IPS-15b (cell line): ENCODE measurements around the gene NDST4.

ENCODE experiments used
- H3K27me3 ChIP-seq: one replicate; pipeline ENCODE4 v1.6.1; 2013; ENCODE audit warnings: low read length; ENCODE audit not compliant: control insufficient read depth, insufficient read depth
- H3K36me3 ChIP-seq: one replicate; pipeline ENCODE4 v1.6.1; 2013; ENCODE audit warnings: low read length; ENCODE audit not compliant: control insufficient read depth, insufficient read depth
- H3K4me1 ChIP-seq: one replicate; pipeline ENCODE4 v1.6.1; 2013; ENCODE audit warnings: mild to moderate bottlenecking, low read length; ENCODE audit not compliant: control insufficient read depth, insufficient read depth
- H3K4me3 ChIP-seq: one replicate; pipeline ENCODE4 v1.5.1; 2013; ENCODE audit warnings: low read depth, low read length
- H3K9ac ChIP-seq: one replicate; pipeline ENCODE4 v1.6.1; 2013; ENCODE audit warnings: low read depth, mild to moderate bottlenecking, low read length
- H3K9me3 ChIP-seq: one replicate; pipeline ENCODE4 v1.6.1; 2013; ENCODE audit warnings: mild to moderate bottlenecking, low read length; ENCODE audit not compliant: control insufficient read depth, insufficient read depth

The NDST4 gene

DNA sequence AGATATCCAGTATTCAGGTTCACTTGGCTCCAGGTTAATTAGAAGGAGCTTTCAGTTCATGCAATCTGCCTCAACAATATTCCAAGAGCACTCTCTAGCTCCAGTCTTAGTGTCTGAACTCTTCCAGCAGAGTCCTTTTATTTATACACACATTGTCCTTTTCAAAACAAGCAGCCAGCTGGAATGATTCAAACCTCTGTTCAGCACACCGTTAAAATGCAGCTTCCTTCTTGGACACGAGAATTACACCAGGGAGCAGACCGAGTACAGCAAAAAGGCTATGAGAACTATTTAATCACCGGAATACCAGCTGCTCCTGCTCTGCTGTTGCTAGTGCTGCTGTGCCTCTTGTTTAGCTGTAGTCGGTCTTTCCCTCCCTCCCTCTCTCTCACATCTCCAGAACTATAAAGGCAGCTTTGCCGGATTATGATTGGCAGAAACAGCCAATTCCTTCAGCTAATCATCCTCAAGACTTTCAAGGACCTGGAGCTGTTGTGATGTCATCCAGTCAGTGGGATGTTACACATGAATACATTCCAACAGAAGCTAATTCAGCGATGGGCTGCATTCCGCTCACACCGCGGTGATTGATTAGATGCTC, at the start of gene NDST4:
Gene NDST4 (minus strand): TSS at position 115 of the 601 bp plus-strand sequence. CDS start 36,584 bp downstream, outside the sequence.
- Histone ChIP-seq H3K4me3 (no peak within 1 kb of the TSS), H3K36me3 (no peaks in the 10 kb centered on the region), H3K27me3 (no peaks in the 10 kb centered on the region), H3K4me1 (peaks cover 4% of the 10 kb centered on the region), H3K9me3 (no peaks in the 10 kb centered on the region), H3K9ac (no peak within 1 kb of the TSS)

DNA sequence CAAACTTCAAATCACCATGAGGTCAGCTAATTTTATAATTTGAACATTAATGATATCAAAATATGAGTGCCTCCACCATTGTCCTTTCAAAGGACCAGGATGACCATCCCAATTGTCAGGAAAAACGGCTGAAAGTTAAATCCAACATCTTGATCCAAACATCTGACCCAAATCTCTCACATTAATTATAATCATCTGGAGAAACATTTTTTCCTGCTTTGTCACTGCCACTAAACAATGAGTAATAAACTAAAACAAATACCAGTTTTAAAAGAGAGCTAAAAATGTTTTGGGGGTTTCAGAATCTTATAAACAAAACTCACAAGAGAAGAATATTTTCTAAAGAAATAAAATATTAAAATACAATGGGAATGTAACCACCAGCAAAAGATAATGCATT, 45.7 kb upstream of the NDST4 start:
- Histone ChIP-seq H3K9me3 (no peaks in the 10 kb centered on the region), H3K36me3 (no peaks in the 10 kb centered on the region), H3K27me3 (no peaks in the 10 kb centered on the region), H3K4me3 (no peak overlapping the region), H3K9ac (no peak overlapping the region), H3K4me1 (no peaks in the 10 kb centered on the region)

DNA sequence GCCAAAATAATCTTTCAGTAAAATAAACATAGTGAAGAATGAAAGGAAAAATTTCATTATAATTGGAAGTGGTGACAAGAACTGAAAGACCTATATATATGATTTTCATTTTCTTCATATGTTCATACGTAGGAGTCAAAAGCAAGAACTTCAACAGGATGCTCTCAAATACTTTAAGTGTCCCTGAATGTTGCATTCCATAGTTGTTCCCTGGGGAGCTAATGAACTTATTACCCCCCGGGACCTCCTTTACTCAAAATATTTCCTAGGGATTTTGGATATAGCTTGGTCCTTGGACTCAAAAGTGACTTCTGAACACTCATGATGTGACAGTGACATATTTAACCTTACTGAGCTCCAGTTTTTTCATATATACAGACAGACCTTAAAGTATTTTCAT, 44.9 kb upstream of the NDST4 start:
- no peak overlapping the region for H3K4me3 ChIP-seq
- no peaks in the 10 kb centered on the region for H3K4me1 ChIP-seq

DNA sequence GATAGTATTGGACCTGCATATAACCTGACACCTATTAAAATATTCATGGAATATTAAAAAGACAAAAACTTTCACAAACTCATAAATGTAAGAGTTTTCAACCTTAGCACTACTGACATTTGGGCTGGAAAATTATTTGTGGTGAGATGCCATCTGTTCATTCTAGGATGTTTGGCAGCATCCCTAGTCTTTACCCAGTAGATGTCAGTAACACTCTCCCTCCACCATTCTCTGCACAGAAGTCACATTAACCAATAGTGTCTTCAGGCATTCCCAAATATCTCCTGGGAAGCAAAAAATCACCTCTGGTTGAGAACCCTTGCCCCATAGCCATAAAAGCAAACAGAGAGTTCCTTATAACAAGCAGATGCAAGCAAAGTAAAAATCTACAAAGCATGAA, 41.4 kb upstream of the NDST4 start:
- Histone ChIP-seq H3K9ac (no peak overlapping the region), H3K9me3 (no peaks in the 10 kb centered on the region)

More for the DNA sequence above, 44.9 kb upstream of the NDST4 start:
- Histone ChIP-seq H3K36me3 (no peaks in the 10 kb centered on the region), H3K27me3 (no peaks in the 10 kb centered on the region), H3K9ac (no peak overlapping the region), H3K9me3 (no peaks in the 10 kb centered on the region)

DNA sequence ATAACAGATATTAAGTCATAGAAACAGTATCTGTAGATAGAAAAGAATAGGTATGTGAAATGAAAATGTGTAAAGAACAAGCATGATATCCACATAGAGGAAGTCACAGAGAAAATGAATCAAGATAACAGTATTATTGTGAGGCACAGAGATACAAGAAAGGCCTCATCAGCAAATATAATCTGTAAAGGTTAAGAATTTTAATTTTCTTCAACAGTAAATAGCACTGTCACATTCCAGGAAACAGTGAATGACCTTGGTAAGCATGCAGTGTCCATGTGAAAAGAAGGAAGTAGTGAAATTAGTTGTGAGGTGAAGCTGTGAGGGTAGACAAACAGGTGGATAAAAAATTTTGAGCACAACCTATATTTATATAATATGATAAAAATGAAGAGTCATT, 39.5 kb upstream of the NDST4 start:
- H3K4me3 ChIP-seq: no peak overlapping the region
- no peaks in the 10 kb centered on the region for H3K4me1 ChIP-seq
- H3K27me3 ChIP-seq: no peaks in the 10 kb centered on the region
- no peaks in the 10 kb centered on the region for H3K36me3 ChIP-seq
- H3K9me3 ChIP-seq: no peaks in the 10 kb centered on the region
- no peak overlapping the region for H3K9ac ChIP-seq

More for the DNA sequence above, 41.4 kb upstream of the NDST4 start:
- no peak overlapping the region for H3K4me3 ChIP-seq
- H3K36me3 ChIP-seq: no peaks in the 10 kb centered on the region
- no peaks in the 10 kb centered on the region for H3K4me1 ChIP-seq
- H3K27me3 ChIP-seq: no peaks in the 10 kb centered on the region

DNA sequence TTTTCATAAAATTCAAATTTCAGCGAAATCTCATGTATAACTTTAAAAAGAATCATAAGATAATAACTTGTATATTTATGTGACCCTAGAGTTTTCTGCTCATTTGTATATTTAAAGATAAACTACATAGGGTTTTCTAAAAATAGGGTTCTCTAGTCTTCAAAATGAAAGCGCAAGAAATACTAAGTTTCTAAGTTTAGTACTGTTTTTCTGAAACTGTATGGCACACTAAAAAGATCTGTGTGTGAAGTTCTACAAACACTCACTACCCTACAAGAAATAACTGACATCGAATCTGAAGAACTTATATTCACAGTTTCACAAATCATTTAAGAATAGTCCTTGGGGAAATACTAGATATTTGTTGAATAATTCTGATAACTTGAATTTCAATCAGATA, 38.7 kb upstream of the NDST4 start:
- Histone ChIP-seq H3K4me1 (no peaks in the 10 kb centered on the region), H3K36me3 (no peaks in the 10 kb centered on the region), H3K9me3 (no peaks in the 10 kb centered on the region), H3K9ac (no peak overlapping the region), H3K27me3 (no peaks in the 10 kb centered on the region), H3K4me3 (no peak overlapping the region)

DNA sequence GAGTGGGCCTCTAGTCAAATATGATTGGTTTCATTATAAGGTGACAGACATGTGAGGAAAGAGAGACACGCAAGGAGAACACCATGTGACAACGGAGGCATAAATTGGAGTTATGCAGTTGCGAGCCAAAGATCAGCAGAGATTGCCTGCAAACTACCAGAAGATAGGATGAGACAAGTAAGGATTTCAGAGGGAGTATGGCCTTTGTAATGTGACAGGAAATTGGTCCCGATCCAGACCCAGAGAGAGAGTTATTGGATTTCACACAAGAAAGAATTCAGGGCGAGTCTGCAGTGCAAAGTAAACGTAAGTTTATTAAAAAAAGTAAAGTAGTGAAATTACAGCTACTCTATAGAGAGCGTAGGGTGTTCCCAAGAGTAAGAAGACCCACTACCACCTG, 35.7 kb upstream of the NDST4 start:
- Histone ChIP-seq H3K4me3 (no peak overlapping the region), H3K9me3 (no peaks in the 10 kb centered on the region), H3K4me1 (no peaks in the 10 kb centered on the region), H3K9ac (no peak overlapping the region), H3K27me3 (no peaks in the 10 kb centered on the region), H3K36me3 (no peaks in the 10 kb centered on the region)

DNA sequence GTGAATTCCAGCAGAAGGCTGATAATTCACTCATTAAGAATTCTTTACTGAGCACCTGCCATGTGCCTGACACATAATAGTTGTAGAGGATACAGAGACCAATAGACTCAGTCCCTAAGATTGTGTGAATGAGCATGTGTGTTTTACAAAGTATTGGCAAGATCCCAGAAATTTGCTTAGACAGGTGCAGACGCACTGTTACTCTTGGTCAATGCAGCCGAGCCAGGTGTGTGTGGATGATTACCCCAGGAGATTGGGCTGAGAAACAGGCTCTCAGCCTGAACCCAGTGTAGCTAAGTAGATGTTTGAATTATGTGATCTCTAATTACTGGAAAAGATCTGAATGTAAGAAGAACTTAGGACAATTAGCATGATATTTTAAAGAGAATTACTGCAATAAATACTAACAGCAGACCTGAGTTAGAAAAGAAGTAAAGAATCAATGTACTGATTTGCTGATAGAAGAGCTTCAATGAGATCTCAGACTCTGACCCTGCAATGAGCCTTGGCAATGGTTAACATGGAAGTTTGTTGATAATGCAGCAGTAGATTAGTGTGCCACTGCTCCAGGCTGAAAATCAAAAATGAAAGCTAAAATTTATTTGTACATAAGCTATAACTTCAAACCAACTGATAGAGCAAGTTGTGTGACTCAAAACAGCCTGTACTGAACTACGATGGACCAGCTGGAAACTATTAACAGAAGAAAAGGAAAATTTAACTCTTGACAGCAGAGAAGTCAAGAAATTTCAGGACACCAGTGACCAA, 32.2 kb upstream of the NDST4 start:
- H3K4me1 ChIP-seq: no peaks in the 10 kb centered on the region
- H3K9me3 ChIP-seq: no peaks in the 10 kb centered on the region
- no peak overlapping the region for H3K9ac ChIP-seq
- H3K27me3 ChIP-seq: no peaks in the 10 kb centered on the region
- no peak overlapping the region for H3K4me3 ChIP-seq
- no peaks in the 10 kb centered on the region for H3K36me3 ChIP-seq

DNA sequence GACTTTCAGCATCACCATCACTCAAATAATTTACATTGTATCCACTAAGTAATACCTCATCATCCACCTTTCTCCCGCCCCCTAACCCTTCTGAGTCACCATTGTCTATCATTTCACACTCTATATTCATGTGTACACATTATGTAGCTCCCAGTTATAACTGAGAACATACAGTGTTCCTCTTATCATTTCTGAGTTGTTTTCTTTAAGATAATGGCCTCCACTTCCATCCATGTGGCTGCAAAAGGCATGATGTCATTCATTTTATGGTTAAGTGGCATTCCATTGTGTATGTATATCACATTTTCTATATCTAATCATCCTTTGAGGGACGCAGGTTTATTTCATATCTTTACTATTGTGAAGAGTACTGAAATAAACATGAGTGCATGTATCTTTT, 14.6 kb upstream of the NDST4 start:
- Histone ChIP-seq H3K4me1 (no peaks in the 10 kb centered on the region), H3K4me3 (no peak overlapping the region), H3K36me3 (no peaks in the 10 kb centered on the region), H3K9ac (no peak overlapping the region), H3K27me3 (no peaks in the 10 kb centered on the region), H3K9me3 (no peaks in the 10 kb centered on the region)

DNA sequence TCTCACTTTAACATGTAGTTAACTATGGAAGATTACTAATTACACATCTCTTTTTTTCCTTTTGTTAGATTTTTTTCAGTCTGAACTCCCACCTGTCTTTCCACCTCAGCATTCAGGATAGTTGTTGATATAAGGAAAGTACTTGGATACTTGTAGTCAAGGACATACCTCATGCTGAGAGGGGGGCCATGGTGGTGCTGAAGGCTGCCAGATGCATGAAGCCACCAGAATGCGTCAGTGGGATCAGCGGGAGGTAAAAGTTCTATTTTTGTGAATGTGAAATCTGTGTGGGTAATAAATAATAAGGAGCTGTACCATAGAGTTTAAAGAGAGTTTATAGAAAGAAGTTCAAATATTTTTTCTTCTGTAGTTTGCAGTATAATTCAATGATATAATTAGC, 13.1 kb upstream of the NDST4 start:
- Histone ChIP-seq H3K9ac (no peak overlapping the region), H3K9me3 (no peaks in the 10 kb centered on the region), H3K27me3 (no peaks in the 10 kb centered on the region), H3K4me1 (no peaks in the 10 kb centered on the region), H3K4me3 (no peak overlapping the region), H3K36me3 (no peaks in the 10 kb centered on the region)

DNA sequence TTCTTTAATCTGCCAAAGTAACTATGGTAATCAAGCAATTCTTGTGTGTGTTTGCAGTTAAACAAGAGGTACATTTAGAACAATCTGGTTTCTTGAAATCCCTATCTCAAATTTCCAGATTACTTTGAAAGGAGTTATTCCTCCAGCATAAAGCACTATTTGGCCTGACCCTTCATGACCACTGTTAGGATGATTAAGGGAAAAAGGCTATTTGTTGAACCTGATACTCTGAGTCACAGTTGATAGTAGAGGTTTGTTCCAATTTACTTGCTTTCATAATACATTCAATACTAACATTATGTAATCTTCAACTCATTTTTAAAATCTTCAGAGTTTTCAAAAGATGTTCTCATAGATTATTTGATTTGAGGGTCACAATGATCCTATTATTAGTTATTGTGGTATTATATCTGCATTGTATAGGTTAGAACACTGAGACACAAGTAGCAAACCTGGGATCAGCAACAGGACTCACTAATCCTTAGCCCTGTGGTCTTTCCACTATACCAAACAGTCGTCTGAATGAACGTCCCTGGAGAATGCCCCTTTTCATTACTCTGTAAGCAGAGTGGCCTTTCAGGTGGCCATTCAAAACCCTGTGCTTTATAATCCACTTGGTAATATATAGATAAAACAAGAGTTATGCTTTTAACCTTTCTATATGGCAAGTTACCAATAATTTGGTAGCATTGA, 8.1 kb upstream of the NDST4 start:
- no peaks in the 10 kb centered on the region for H3K27me3 ChIP-seq
- H3K9me3 ChIP-seq: no peaks in the 10 kb centered on the region
- H3K4me1 ChIP-seq: peaks cover 4% of the 10 kb centered on the region
- no peaks in the 10 kb centered on the region for H3K36me3 ChIP-seq
- no peak overlapping the region for H3K9ac ChIP-seq
- no peak overlapping the region for H3K4me3 ChIP-seq
